Measurements from ENCODE around the gene FGF14.

- TF ChIP-seq CTCF (conservative IDR thresholded peaks at IDR 0.05; ENCODE audit: low read depth, low read length) (no peak), POLR2A (IDR thresholded peaks at IDR 0.05; ENCODE audit: low read depth, low read length) (no peak), MAFK (IDR thresholded peaks at IDR 0.05; ENCODE audit: low read depth, low read length) (no peak), RAD21 (IDR thresholded peaks at IDR 0.05; ENCODE audit: low read length) (no peak), ELK1 (IDR thresholded peaks at IDR 0.05; ENCODE audit: borderline replicate concordance, low read depth, low read length) (no peak)
- TF ChIP-seq, protein P1, sequence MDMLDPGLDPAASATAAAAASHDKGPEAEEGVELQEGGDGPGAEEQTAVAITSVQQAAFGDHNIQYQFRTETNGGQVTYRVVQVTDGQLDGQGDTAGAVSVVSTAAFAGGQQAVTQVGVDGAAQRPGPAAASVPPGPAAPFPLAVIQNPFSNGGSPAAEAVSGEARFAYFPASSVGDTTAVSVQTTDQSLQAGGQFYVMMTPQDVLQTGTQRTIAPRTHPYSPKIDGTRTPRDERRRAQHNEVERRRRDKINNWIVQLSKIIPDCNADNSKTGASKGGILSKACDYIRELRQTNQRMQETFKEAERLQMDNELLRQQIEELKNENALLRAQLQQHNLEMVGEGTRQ (IDR thresholded peaks at IDR 0.05; ENCODE audit: low read depth, low read length), result no peak
Observed at GRCh38 chr13:102169471-102170015, 232.3 kb downstream of the FGF14 start.

Data from IMR-90 (cell line).